Measurements from ENCODE around the gene OR51V1.
"Not testable (repeated sequence)": the region's sequence is repeated elsewhere in the genome, so short reads cannot be mapped to it uniquely, and the experiment has no call there.

Gene OR51V1

DNA sequence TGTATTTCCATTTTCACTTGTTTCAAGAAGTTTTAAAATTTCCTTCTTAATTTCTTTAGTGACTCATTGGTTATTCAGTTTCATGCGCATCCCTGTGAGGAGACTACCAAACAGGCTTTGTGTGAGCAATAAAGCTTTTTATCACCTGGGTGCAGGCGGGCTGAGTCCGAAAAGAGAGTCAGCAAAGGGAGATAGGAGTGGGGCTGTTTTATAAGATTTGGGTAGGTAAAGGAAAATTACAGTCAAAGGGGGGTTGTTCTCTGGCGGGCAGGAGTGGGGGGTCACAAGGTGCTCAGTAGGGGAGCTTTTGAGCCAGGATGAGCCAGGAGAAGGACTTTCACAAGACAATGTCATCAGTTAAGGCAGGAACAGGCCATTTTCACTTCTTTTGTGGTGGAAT lies 40.3 kb downstream of the OR51V1 start:
- not testable (repeated sequence) for DNase-seq

DNA sequence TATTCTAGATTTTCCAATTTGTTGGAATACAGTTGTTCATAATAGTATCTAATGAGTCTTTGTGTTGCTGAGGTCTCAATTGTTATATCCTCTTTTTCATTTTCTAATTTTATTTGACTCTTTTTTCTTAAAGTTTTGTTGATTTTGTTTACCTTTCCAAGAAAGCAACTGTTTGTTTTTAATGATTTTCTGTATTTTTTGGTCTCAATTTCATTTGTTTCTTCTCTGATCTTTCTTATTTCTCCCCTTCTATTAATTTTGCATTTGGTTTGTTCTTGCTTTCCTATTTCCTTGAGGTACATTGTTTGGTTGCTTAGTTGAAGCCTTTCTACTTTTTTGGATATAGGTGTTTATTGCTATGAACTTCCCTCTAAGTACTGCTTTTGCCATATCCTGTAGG lies 40.7 kb downstream of the OR51V1 start:
- DNase-seq = no peak

DNA sequence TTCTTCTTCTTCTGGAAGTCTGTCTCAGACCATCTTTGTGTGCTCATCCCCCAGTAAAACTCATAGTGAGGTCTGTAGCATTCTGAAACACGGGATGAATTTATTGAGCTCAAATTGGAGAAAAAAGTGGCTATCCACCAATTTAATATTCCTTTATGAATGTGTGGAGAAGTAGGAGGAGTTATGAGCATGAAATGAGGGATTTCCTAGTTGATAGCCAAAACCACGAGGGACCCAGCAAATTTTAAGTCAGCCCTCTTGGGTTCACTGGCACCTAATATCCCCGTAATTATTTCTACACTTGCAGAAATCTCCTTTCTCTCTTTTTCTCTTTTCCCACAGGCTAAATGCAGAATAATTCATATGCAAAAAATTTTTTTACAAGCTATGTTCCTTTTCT lies 45.8 kb downstream of the OR51V1 start, which contains the start of gene OR52A1:
OR52A1 (minus strand) TSS at position 101 of the 400 bp plus-strand sequence. CDS start 2,388 bp downstream, outside the sequence.
- no peak for DNase-seq

DNA sequence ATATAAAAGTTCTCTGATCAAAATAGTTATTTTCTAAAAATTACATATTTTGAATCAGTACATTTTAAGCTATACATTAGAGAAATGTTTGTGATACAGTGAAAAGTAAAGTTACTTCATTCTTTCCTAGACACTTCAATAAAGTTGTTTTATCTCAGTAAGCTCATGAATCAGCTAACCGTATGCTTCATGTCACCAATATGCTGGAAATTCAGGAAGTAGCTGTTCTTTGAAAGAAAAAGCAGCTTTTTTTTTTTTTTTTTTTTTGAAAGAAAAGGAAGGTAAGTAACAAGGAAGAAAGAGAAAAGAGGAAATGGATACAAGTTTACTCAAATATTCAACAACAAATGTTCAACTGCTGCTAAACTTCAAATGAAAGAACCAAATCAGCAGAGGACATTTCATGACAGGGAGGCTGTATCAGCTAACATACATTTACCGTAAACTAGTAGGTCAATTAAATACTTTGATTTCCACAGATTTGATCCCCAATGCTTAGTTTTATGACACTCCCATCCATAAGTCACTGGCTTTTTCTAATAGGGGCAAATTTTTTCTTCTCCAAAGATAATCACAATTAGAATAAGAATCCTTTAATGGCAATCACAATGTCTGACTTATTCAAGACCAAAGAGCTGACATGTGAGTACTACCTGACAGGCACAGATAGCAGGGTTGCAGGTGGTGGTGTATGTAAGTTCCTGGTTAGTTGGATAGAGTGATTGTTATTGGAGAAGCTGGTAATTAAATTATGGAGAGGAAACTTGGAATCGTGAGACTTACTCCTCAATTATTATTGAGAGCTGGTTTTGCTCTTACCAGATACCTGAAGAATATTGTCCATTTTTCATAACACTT lies 46.7 kb downstream of the OR51V1 start:
- DNase-seq = no peak

DNA sequence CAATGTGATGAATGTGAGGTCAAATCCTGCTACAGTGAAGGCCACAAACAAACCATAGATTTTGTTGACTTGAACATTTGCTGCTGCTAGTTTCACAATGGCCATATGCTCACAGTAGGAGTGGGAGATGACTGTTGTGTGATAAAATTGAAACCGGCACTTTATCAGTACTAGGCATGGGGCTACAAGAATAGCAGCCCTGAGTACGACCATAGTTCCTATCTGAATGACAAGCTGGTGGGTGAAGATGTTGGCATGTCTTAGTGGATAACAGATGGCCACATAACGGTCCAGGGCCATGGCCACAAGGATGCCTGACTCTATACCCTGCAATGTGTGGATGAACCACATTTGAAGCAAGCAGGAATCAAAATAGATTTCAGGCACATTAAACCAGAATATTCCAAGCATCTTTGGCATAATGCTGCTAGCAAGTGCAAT lies 48.7 kb downstream of the OR51V1 start:
- DNase-seq = no peak

Measured in SW 1271 (cell line).